GM18868 (cell line): ENCODE measurements around the gene TMEM52B.
A peak's percentile ranks its signal among the peaks of the same experiment; 100 is the strongest.
"Not testable (repeated sequence)": the region's sequence is repeated elsewhere in the genome, so short reads cannot be mapped to it uniquely, and the experiment has no call there.

Experiments used
- ATAC-seq: cut with Tn5 transposase; IDR thresholded peaks from one replicate; pipeline ENCODE4 v1.9.1; 2021; ENCODE audit warnings: mild to moderate bottlenecking, moderate library complexity; ENCODE audit not compliant: unreplicated experiment

The TMEM52B gene

DNA sequence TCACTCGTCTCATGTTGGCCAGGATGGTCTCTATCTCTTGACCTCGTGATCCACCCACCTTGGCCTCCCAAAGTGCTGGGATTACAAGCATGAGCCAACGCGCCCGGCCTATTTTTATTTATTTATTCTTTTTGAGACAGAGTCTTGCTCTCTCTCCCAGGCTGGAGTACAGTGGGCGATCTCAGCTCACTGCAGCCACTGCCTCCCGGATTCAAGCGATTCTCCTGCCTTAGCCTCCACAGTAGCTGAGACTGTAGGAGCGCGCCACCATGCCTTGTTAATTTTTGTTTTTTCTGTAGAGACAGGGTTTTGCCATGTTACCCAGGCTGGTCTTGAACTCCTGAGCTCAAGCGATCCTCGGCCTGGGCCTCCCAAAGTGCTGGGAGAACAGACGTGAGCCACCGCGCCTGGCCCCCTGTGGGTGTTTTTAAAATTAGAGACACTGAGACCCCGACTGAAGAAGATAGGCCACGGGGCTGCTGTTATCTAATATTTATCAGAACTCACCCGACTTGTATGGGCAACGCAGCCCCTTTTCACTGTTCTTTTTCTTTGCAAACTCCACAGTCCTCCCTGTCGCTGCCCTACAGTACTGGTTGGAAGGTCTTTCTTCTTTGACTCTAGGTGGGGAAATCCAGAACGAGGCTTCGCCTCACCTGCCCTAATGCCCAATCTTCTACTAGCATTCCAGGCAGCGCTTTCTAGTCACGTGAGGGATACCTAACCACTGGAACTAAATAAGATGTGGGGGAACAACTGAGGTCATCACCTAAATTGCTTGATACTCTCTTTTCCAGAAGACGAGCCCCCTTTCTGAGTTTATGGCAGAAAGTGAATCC, 32.5 kb downstream of the TMEM52B start:
- no peak for ATAC-seq

DNA sequence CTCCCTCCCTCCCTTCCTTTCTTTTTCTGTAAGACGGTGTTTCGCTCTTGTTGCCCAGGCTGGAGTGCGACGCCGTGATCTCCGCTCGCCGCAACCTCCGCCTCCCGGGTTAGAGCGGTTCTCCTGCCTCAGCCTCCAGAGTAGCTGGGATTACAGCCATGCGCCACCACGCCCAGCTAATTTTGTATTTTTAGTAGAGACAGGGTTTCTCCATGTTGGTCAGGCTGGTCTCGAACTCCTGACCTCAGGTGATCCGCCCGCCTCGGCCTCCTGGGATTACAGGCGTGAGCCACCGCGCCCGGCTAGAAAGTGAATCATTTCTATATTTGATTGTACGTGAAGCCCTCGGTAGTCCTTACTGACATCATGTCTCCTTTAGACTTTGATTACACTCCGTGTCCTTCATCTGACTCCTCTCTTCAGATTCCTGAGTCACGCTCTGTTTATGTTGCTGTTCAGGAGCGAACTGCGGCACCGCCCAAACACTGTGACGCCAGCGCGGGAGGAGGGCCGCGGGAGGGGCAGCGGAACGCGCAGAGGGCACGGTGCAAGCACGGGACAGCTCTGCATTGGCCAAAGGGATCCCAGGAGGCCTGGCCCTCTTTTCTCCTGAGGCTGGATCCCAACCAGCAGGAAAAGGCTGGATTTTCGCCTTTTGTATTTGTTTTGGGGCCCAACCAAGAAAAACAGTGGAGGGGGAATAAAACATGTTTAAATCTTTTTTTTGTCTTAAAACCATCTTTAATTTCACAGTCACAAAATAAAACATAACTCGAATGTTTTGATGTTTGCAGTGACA, 33.3 kb downstream of the TMEM52B start:
- peak; percentile 66 for ATAC-seq

DNA sequence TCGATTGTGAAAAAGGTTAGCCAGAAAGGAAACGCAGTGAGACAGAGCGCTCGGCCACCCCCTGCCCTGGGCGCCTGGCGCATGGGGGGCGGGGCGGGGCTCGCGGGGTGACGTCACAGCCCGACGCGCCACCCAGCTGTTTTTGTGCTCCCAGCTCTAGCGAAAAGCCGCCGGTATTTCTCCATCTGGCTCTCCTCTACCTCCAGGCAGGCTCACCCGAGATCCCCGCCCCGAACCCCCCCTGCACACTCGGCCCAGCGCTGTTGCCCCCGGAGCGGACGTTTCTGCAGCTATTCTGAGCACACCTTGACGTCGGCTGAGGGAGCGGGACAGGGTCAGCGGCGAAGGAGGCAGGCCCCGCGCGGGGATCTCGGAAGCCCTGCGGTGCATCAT, 33.9 kb downstream of the TMEM52B start, which contains the start of gene GABARAPL1:
Gene GABARAPL1 (plus strand): TSS at position 139 of the 393 bp plus-strand sequence. CDS start 253 bp downstream, at position 392.
- peak; percentile 58 for ATAC-seq

DNA sequence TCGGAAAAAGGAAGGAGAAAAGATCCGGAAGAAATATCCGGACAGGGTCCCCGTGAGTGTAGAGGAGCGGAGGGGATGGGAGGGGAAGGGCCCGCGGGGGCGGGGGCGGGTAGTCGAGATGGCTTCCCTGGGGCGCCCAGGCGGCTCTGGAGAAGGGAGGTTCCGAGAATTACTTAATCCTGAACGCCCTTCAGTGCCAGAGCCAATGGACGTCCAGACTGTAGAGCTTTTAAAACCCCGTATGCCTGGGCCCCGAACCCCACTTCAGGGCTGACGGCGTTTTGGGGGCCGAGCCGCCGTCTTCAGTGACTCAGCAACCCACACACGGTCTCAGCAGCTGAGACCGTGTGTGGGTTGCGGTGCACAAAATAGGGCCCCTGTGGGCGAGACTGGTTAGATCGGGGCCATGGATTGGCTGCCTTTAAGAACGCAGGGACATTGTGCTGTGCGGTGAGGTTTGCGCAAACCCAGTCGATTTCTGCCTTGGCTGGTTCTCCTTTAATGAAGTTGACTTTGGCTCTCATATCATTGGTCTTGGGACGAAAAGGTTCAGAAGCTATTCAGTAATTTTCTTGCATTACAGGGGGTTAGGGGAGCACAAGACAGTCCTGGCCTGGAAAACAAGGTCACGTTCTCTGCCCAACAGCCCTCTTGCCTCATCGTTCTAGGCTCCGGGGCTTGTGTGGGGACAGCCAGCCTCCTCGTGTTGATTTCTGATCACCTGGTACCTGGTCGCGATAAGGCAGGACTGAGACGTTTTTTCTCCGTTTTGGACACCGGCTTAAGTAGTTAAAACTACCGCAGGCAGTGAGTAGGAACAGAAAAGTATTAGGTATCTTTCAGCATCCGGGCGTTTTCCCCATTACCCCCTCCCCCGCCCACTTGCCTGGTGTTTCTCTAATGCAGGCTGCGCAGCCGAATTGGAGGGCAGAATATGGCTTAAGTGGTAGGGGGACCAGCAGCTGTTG, 34.6 kb downstream of the TMEM52B start:
- ATAC-seq = peak; percentile 69

DNA sequence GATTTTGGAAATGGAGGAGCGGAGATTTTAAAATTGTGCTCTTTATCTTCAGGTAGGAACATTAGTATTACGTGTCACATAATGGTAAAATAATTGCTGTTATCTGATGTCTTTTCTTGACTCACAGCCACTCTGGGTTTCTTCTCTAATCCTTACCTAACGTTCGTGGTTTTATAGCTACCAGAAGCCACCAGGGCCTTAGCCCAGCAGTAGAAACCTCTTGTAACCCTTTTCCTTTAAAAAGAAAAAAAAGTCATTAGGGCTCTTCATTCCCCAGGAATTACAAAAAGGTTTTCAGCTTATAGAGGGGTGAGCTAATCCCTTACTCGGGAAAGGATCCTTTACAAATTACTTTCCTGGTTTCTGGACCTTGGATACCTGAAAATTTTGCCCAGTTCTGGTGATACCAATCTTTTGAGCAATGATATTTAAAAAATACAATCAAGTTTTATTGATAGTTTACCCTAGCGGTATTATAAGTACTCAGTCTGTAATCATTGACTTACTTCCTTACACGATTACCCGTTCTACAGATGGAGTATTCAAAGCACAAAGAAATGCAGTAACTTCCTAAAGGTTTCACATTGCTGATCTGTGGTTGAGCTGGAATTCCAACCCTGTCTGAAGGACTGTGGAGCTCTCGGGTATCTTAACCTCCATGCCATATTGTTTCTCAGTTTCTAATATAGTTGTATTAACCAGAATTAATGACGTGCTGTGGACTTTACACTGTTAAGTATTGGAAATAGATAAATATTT, 35.5 kb downstream of the TMEM52B start:
- no peak for ATAC-seq

DNA sequence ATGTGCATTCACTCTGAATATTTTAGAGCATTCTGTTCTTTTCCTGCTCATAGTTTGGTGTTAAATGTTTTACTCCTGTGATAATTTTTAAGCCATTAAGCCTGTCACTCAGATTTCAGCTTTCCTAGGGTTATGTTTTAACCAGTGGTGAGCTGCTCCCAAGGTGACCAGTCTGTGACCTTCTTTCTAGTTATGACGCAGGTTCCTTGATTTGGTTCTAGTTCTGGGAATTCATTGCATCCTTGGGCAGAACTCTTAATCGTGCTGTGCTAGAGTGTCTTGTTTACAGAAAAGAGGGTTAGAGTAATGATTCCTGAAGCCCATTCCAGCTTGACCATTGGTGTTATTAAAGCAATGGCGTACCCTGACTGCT, 36.0 kb downstream of the TMEM52B start:
- ATAC-seq = no peak

DNA sequence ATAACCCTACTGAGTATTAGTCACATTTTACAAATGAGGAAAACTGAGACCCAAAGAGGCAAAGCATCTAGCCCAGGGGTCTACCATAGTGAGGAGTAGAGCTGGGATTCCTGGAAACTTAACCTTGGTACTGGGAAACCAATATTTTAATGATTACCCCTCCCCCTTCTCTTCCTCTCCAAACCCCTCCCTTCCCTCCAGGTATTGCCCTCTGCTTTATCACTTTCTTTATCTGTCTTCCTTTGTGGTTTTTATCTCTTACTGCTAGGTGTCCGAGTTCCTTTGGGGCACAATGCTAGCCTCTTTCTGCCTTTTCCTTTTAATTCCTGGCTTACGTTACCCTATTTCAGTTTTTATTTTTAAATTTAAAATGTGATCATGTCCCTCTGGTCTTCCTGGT, 36.6 kb downstream of the TMEM52B start:
- ATAC-seq = no peak

DNA sequence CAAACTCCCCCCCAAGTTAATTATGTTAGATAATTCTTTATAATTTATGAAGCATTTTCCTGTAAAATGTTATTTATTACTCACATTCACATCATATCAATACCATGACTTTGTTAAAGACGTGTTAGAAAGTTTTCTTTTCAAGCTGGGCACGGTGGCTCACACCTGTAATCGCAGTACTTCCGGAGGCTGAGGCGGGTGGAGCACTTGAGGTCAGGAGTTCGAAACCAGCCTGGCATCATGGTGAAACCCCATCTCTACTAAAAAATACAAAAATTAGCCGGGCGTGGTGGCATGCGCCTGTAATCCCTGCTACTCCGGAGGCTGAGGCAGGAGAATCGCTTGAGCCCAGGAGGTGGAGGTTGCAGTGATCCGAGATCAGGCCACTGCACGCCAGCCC, 37.1 kb downstream of the TMEM52B start:
- not testable (repeated sequence) for ATAC-seq

DNA sequence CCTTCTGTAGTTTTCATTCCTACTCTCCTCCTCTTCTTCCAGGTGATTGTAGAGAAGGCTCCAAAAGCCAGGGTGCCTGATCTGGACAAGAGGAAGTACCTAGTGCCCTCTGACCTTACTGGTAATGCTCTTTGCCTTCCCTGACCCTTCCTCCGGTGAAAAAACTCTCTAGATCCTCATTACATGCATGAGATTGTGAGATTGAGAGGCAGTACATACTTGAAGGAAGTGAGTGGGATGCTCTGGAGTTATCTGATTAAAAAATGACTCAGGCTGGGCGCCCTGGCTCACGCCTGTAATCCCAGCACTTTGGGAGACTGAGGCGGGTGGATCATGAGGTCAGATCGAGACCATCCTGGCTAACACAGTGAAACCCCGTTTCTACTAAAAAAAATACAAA, 39.2 kb downstream of the TMEM52B start:
- ATAC-seq = no peak

DNA sequence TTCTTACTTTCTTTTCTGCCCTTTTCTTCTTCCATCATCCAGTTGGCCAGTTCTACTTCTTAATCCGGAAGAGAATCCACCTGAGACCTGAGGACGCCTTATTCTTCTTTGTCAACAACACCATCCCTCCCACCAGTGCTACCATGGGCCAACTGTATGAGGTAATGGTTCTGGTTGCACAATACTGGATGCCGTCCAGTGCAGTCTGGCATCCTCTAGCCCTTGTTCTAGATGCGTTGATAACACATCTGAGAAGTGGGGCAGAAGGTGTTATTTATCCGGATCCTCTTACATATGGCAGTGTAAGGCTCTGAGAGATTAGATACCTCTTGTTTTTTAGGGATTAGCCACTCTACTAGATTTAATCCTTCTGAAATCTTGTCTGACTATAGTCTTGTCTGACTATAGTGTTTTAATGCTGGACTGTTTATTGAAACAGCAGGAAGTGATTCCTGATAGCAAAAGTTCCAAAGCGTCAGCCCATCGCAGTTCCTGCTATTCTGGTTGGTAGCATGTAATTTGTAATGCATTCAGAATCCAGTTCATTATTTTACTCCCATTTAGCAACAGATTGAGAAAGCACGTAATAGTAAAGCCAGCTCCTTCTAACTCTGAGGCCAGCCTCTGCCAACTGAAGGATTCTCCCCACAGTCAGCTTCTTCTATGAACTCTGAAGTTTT, 41.7 kb downstream of the TMEM52B start:
- no peak for ATAC-seq

DNA sequence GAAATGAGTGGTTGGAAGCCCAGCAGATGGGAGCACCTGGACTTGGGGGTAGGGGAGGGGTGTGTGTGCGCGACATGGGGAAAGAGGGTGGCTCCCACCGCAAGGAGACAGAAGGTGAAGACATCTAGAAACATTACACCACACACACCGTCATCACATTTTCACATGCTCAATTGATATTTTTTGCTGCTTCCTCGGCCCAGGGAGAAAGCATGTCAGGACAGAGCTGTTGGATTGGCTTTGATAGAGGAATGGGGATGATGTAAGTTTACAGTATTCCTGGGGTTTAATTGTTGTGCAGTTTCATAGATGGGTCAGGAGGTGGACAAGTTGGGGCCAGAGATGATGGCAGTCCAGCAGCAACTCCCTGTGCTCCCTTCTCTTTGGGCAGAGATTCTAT, 43.0 kb downstream of the TMEM52B start:
- no peak for ATAC-seq

DNA sequence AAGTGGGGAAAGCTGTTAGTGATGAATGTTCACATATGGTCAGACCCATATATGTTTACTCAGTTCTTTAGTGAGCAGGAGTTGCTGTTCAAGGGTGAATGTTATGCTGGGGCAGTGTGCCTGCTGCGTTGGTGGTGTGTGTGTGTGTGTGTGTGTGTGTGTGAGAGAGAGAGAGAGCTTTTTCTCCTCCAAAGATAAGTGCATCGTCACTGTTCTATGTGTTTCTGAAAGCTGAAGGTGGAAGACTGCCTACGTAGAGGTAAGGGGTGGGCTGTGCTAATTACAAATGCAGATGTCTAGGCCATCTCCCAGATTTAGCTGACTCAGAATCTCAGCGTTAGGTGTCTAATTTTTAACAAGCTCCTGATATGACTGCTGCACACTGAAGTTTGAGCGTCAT, 44.4 kb downstream of the TMEM52B start:
- no peak for ATAC-seq

DNA sequence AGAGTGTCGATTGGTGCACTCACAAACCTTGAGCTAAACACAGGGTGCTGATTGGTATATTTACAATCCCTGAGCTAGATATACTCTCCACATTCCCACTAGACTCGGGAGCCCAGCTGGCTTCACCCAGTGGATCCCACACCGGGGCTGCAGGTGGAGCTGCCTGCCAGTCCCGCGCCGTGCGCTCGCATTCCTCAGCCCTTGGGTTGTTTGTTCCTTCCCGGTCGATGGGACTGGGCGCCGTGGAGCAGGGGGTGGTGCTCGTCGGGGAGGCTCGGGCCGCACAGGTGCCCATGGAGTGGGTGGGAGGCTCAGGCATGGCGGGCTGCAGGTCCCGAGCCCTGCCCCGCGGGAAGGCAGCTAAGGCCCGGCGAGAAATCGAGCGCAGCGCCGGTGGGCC, 46.6 kb downstream of the TMEM52B start:
- not testable (repeated sequence) for ATAC-seq

DNA sequence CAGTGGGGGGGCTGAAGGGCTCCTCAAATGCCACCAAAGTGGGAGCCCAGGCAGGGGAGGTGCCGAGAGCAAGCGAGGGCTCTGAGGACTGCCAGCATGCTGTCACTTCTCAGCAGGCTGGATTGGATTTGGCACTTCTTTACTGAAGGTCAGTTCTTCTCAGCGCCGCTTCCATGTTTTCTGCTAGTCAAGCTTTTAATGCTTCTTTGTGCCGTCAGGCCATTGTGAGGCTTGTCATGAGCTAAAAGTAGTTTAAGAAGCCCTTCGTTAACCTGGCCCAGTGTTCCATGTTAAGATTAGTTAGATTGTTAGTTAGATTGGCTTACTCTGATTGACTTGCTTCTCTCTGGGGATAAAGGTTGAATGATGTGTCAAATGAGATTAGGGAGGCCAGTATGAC, 47.3 kb downstream of the TMEM52B start:
- no peak for ATAC-seq

DNA sequence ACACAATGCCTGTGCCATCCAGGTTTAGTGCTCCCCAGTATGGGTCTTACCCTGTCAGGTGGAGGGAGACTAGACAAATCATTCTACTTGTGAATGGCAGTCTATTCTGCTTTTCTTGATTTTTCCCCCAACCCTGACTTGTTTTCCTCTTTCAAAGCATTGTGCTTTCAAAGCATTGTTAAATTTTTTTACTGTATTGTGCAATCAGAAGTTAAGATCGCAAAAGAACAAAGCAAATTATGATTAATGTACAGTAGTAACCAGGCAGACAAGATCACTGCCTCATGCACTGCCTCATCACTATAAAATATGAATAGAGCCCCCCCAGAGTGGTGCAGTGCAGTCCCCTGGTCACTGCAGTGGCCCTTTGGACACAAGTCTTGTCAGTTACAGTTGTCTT, 47.9 kb downstream of the TMEM52B start:
- ATAC-seq = no peak

DNA sequence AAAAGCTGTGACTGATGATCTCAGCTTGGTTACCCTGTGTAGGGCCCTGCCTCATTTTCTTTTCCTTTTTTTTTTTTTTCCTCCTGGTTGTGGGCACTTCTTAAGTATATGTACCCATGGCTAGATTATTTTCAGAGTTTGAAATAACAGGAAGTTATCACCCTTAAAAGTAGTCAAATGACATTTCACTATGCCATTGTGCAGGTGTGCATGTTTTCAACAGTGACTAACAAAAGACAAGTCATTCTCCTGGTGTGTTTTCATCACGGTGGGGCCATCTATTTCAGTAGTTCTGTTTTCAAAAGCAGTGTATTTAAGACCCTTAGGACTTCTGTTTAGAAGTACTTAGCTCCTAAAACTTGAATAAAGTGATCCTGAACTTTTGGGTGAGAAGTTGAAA, 48.8 kb downstream of the TMEM52B start:
- ATAC-seq = no peak

DNA sequence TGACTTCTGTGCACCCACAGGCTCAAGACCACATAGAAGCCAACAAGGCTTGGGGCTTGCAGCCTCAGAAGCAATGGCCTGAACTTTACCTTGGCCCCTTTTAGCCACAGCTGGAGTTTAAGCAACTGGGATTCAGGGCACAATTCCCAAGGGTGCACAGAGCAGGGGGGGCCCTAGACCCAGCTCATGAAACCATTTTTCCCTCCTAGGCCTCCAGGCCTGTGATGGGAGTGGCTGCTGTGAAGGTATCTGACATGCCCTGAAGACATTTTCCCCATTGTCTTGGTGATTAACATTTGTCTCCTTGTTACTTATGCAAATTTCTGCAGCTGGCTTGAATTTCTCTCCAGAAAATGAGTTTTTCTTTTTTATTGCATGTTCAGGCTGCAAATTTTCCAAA, 55.7 kb downstream of the TMEM52B start:
- no peak for ATAC-seq

DNA sequence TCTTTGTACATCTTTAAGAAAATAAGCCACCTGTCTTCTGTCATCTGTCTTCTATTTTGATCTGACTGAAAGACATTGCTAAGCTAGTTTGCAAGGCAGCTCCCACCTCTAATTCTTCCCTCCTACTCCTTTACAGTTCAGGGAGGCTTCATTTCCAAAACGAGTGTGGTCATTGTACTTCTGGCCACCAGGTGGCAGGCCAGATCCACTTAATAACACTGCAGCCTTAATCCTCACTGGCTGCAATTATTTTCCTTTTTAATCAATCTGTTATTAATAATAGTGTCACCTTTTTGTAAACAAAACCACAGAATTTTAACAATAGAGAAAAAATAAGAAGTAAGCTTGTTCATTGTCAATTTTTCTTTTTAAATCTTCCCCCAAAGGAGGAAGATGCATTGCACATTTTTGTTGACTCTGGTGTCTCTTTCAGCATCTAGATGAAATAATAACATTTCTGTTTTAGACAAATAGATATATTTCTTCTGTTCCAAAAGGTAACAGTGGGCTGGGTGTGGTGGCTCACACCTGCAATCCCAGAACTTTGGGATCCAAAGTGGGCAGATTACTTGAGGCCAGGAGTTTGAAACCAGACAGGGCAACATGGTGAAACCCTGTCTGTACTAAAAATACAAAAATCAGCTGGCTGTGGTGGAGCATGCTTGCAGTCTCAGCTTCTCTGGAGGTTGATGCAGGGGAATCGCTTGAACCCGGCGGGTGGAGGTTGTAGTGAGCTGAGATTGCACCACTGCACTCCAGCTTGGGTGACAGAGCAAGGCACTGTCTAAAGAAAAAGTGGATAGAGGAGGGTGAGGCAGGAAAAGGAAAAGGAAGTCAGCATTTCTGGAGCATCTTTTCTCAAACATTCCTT, 57.2 kb downstream of the TMEM52B start:
- ATAC-seq = no peak

DNA sequence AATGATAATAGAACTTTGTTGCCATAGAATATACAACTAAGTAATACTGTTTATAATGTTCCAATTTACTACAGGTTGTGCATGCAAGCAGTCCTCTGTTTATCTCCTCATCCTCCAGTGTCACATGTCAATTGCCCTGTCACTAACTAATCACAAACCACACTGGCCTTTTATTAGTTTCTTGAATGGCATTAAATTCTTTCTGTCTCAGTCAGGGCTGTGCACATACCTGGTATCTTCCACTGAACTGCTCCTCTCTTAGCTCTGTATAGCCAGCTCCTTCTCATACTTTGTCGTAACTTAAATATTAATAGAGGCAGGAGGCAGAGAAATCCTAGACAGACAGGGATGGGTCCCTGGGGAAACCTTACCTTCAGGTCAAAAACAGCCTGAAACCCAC, 57.9 kb downstream of the TMEM52B start:
- ATAC-seq = no peak
